ENCODE measurements around the gene TESMIN. TPM values are rescaled to one million over a fixed set of nuclear protein-coding genes. Genes with fewer than 3 reads are reported as not detected.
A peak's percentile ranks its signal among the peaks of the same experiment; 100 is the strongest.

The TESMIN gene
- total RNA-seq, 1 experiment from 2014 or later: 24.8 TPM

- Histone ChIP-seq H3K27ac (ENCODE audit: low read depth, low read length) (no peak overlapping the region), H3K9ac (ENCODE audit: low read length) (no peak overlapping the region), H2AFZ (ENCODE audit: low read depth, low read length, poor library complexity, severe bottlenecking) (no peak overlapping the region), H3K4me1 (ENCODE audit: control insufficient read depth in 1 of 2, insufficient read depth in 2 of 2, low read length in 2 of 2) (no peaks in the 10 kb centered on the region), H3K27me3 (ENCODE audit: insufficient read depth, low read length) (no peaks in the 10 kb centered on the region), H4K20me1 (ENCODE audit: insufficient read depth) (no peaks in the 10 kb centered on the region), H3K79me2 (ENCODE audit: insufficient read depth, low read length) (no peaks in the 10 kb centered on the region), H3K36me3 (ENCODE audit: control insufficient read depth in 1 of 2, insufficient read depth in 2 of 2, low read length in 2 of 2) (peaks cover 0 to 20% of the 10 kb centered on the region in 2 experiments; a peak in 1 of 4 replicates), H3K4me2 (ENCODE audit: low read length) (no peak overlapping the region), H3K9me2 (ENCODE audit: insufficient read depth) (no peaks in the 10 kb centered on the region), H3K4me3 (replicated peaks in 1 of 2; ENCODE audit: low read depth in 1 of 2, low read length in 2 of 2) (no peak overlapping the region), H3K9me3 (ENCODE audit: control insufficient read depth in 1 of 2, insufficient read depth in 1 of 2, low read depth in 1 of 2, low read length in 2 of 2) (no peaks in the 10 kb centered on the region; a peak in 1 of 4 replicates)
- CTCF ChIA-PET: interaction anchor here (1.2 kb wide), 1 partner anchor 48 kb away, joined by 3 read pairs; no protein-coding TSS in a partner anchor
- DNase-seq (ENCODE audit: low read depth, low spot score): no peak
- no peak for ATAC-seq
- RAD21 ChIA-PET (ENCODE audit: low non-redundant PET in 1 of 2, low total read pairs in 2 of 2, uncharacterized antibody in 2 of 2, unreplicated experiment in 2 of 2): no interaction called here
- no TSS peak for BruUV-seq (replicated peaks)
- POLR2A ChIA-PET: interaction anchor here (1.7 kb wide), 1 partner anchor 14 kb away, joined by 5 read pairs; no protein-coding TSS in a partner anchor
- TF ChIP-seq SIN3A (IDR thresholded peaks at IDR 0.05; ENCODE audit: low read depth): no peak
- TF ChIP-seq TCF7L2 (IDR thresholded peaks at IDR 0.05; ENCODE audit: borderline replicate concordance, extremely low read depth, insufficient read depth, insufficient read length): no peak
- no peak for TF ChIP-seq SP1 (IDR thresholded peaks at IDR 0.05; ENCODE audit: low read depth)
- intact Hi-C loops (cut with micrococcal nuclease): no loop called here
Observed at GRCh38 chr11:68691402-68691784, 59.9 kb downstream of the TESMIN start.

GRCh38 chr11:68690671-68691401 lies 60.5 kb downstream of the TESMIN start:
- intact Hi-C loops (cut with micrococcal nuclease): no loop called here
- H3K9me2 ChIP-seq (ENCODE audit: insufficient read depth): no peaks in the 10 kb centered on the region
- H3K4me2 ChIP-seq (ENCODE audit: low read length): no peak overlapping the region
- peaks cover 0 to 24% of the 10 kb centered on the region in 2 experiments; a peak in 1 of 4 replicates for H3K36me3 ChIP-seq (ENCODE audit: control insufficient read depth in 1 of 2, insufficient read depth in 2 of 2, low read length in 2 of 2)
- DNase-seq (ENCODE audit: low read depth, low spot score): no peak
- H3K27ac ChIP-seq (ENCODE audit: low read depth, low read length): no peak overlapping the region
- H3K4me1 ChIP-seq (ENCODE audit: control insufficient read depth in 1 of 2, insufficient read depth in 2 of 2, low read length in 2 of 2): peaks cover 0 to 2% of the 10 kb centered on the region in 2 experiments; a peak in 1 of 4 replicates
- H4K20me1 ChIP-seq (ENCODE audit: insufficient read depth): no peaks in the 10 kb centered on the region
- H3K79me2 ChIP-seq (ENCODE audit: insufficient read depth, low read length): peaks cover under 1% of the 10 kb centered on the region; the same call in 1 of the 2 replicates
- no peak overlapping the region for H3K4me3 ChIP-seq (replicated peaks in 1 of 2; ENCODE audit: low read depth in 1 of 2, low read length in 2 of 2)
- no TSS peak for BruUV-seq (replicated peaks)
- POLR2A ChIA-PET: interaction anchor here (1.7 kb wide), 1 partner anchor 13 kb away, joined by 5 read pairs; no protein-coding TSS in a partner anchor
- CTCF ChIA-PET: interaction anchor here (1.2 kb wide), 1 partner anchor 47 kb away, joined by 3 read pairs; no protein-coding TSS in a partner anchor
- H3K9me3 ChIP-seq (ENCODE audit: control insufficient read depth in 1 of 2, insufficient read depth in 1 of 2, low read depth in 1 of 2, low read length in 2 of 2): no peaks in the 10 kb centered on the region; a peak in 1 of 4 replicates
- H3K27me3 ChIP-seq (ENCODE audit: insufficient read depth, low read length): no peaks in the 10 kb centered on the region
- TF ChIP-seq FOSL1 (IDR thresholded peaks at IDR 0.05; ENCODE audit: low read depth): no peak
- TF ChIP-seq CTCF (IDR thresholded peaks at IDR 0.05 in 2 of 3, conservative IDR thresholded peaks at IDR 0.05 in 1 of 3; ENCODE audit: borderline replicate concordance in 1 of 3, insufficient read depth in 1 of 3, low read depth in 2 of 3, low read length in 2 of 3): peak in 2 of 3 experiments; percentile 26 to 43; a peak in 4 of 6 replicates
- TF ChIP-seq REST (IDR thresholded peaks at IDR 0.05; ENCODE audit: low read depth): no peak
- TF ChIP-seq RAD21 (IDR thresholded peaks at IDR 0.05; ENCODE audit: low read depth): peak; percentile 47
- no peak for TF ChIP-seq POLR2A (IDR thresholded peaks at IDR 0.05; ENCODE audit: borderline replicate concordance, extremely low read depth, insufficient read depth, insufficient read length)
- TF ChIP-seq SP1 (IDR thresholded peaks at IDR 0.05; ENCODE audit: low read depth): no peak
- no peak for TF ChIP-seq CEBPB (IDR thresholded peaks at IDR 0.05; ENCODE audit: low read depth)
- TF ChIP-seq SRF (IDR thresholded peaks at IDR 0.05; ENCODE audit: low read depth): no peak
- no peak for ATAC-seq
- H3K9ac ChIP-seq (ENCODE audit: low read length): no peak overlapping the region
- RAD21 ChIA-PET (ENCODE audit: low non-redundant PET in 1 of 2, low total read pairs in 2 of 2, uncharacterized antibody in 2 of 2, unreplicated experiment in 2 of 2): no interaction called here
- no peak overlapping the region for H2AFZ ChIP-seq (ENCODE audit: low read depth, low read length, poor library complexity, severe bottlenecking)
